ENCODE data around the gene MS4A10. TPM values are rescaled to one million over a fixed set of nuclear protein-coding genes. Genes with fewer than 3 reads are reported as not detected.

MS4A10 gene
- total RNA-seq, 1 experiment from 2014 or later, result not detected

GRCh38 chr11:60775420-60775961, 9.6 kb upstream of the MS4A10 start:
- Histone ChIP-seq H3K4me3 (ENCODE audit: low read length) (no peak overlapping the region), H2AFZ (ENCODE audit: low read length) (no peak overlapping the region), H3F3A (ENCODE audit: low read length, unreplicated experiment) (no peaks in the 10 kb centered on the region), H3K27ac (ENCODE audit: low read length) (no peak overlapping the region), H4K20me1 (ENCODE audit: low read length) (no peaks in the 10 kb centered on the region), H3K79me2 (ENCODE audit: low read length) (no peaks in the 10 kb centered on the region), H3K9me3 (ENCODE audit: low read length) (no peaks in the 10 kb centered on the region), H3K9me2 (replicated peaks; ENCODE audit: low read length) (no peaks in the 10 kb centered on the region), H3K4me1 (ENCODE audit: insufficient read depth, low read length) (peaks cover 11% of the 10 kb centered on the region), H3K36me3 (ENCODE audit: low read depth, low read length) (no peaks in the 10 kb centered on the region), H3K27me3 (ENCODE audit: low read length) (no peaks in the 10 kb centered on the region), H3K9ac (ENCODE audit: low read length) (no peak overlapping the region), H3K4me2 (ENCODE audit: low read length) (no peak overlapping the region; the same call in 1 of the 2 replicates)
- peak; percentile 87 for ATAC-seq
- ChIA-PET CTCF (interaction anchor here (0.8 to 1.8 kb wide), 5 partner anchors 13 to 355 kb away, joined by 6 to 13 read pairs (median 9); no protein-coding TSS in a partner anchor), POLR2A (ENCODE audit: unreplicated experiment) (no interaction called here)
- BruUV-seq (replicated peaks), result no TSS peak
- intact Hi-C loops (cut with micrococcal nuclease), result loop anchor here (1.0 to 5.0 kb wide), 6 partner anchors 56 to 412 kb away; no protein-coding TSS in a partner anchor
- no peak for TF ChIP-seq EZH2 (IDR thresholded peaks at IDR 0.05; ENCODE audit: low read length, unreplicated experiment)
- TF ChIP-seq, protein P1, sequence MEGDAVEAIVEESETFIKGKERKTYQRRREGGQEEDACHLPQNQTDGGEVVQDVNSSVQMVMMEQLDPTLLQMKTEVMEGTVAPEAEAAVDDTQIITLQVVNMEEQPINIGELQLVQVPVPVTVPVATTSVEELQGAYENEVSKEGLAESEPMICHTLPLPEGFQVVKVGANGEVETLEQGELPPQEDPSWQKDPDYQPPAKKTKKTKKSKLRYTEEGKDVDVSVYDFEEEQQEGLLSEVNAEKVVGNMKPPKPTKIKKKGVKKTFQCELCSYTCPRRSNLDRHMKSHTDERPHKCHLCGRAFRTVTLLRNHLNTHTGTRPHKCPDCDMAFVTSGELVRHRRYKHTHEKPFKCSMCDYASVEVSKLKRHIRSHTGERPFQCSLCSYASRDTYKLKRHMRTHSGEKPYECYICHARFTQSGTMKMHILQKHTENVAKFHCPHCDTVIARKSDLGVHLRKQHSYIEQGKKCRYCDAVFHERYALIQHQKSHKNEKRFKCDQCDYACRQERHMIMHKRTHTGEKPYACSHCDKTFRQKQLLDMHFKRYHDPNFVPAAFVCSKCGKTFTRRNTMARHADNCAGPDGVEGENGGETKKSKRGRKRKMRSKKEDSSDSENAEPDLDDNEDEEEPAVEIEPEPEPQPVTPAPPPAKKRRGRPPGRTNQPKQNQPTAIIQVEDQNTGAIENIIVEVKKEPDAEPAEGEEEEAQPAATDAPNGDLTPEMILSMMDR (conservative IDR thresholded peaks at IDR 0.05; ENCODE audit: low read depth, low read length), result peak; percentile 93
- DNase-seq, result peak; percentile 97

- no peaks in the 10 kb centered on the region for H4K20me1 ChIP-seq (ENCODE audit: low read length)
- H3K9me3 ChIP-seq (ENCODE audit: low read length), result no peaks in the 10 kb centered on the region
- peaks cover 11% of the 10 kb centered on the region for H3K4me1 ChIP-seq (ENCODE audit: insufficient read depth, low read length)
- no peaks in the 10 kb centered on the region for H3K36me3 ChIP-seq (ENCODE audit: low read depth, low read length)
- no peak overlapping the region for H3K9ac ChIP-seq (ENCODE audit: low read length)
- H3K79me2 ChIP-seq (ENCODE audit: low read length), result no peaks in the 10 kb centered on the region
- no peak overlapping the region for H3K4me3 ChIP-seq (ENCODE audit: low read length)
- ATAC-seq (no peak), DNase-seq (no peak)
- no peaks in the 10 kb centered on the region for H3F3A ChIP-seq (ENCODE audit: low read length, unreplicated experiment)
- ChIA-PET POLR2A (ENCODE audit: unreplicated experiment) (no interaction called here), CTCF (interaction anchor here (0.5 to 1.8 kb wide), 4 partner anchors 13 to 354 kb away, joined by 3 to 13 read pairs (median 10); no protein-coding TSS in a partner anchor)
- H3K9me2 ChIP-seq (replicated peaks; ENCODE audit: low read length), result no peaks in the 10 kb centered on the region
- no peak overlapping the region for H2AFZ ChIP-seq (ENCODE audit: low read length)
- no TSS peak for BruUV-seq (replicated peaks)
- no peaks in the 10 kb centered on the region for H3K27me3 ChIP-seq (ENCODE audit: low read length)
- intact Hi-C loops (cut with micrococcal nuclease), result loop anchor here (5.0 kb wide), 1 partner anchor 356 kb away; no protein-coding TSS in a partner anchor
- no peak overlapping the region for H3K4me2 ChIP-seq (ENCODE audit: low read length)
- TF ChIP-seq EZH2phosphoT487 (IDR thresholded peaks at IDR 0.05; ENCODE audit: borderline replicate concordance, low read length) (no peak), EZH2 (IDR thresholded peaks at IDR 0.05; ENCODE audit: low read length, unreplicated experiment) (no peak)
- TF ChIP-seq, protein P1 (conservative IDR thresholded peaks at IDR 0.05; ENCODE audit: low read depth, low read length), result no peak
- no peak overlapping the region for H3K27ac ChIP-seq (ENCODE audit: low read length)
These were observed 9.0 kb upstream of the MS4A10 start for GRCh38 chr11:60776167-60776566.

DNA sequence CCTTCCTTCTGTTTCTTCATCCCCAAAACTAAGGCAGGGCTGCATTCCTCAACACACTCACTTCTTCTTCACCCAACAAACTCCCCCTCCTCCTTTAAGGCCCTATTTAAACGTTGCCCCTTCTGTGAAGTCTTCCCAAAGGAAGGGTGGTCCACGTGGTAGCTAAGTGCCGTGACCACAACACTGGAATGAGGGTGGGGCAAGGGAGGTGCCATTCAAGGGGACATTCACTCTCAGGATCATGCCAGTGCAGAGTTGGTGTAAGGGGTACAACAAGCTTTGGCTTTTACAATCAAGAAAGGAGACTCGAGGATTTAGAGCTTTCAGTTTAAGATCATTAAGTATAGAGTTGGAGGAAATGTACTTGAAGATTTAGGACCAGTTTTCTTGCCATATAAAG, 8.0 kb upstream of the MS4A10 start:
- Histone ChIP-seq H3K9me2 (replicated peaks; ENCODE audit: low read length) (no peaks in the 10 kb centered on the region), H3K27me3 (ENCODE audit: low read length) (no peaks in the 10 kb centered on the region), H3K9me3 (ENCODE audit: low read length) (no peaks in the 10 kb centered on the region), H3K79me2 (ENCODE audit: low read length) (no peaks in the 10 kb centered on the region), H3K27ac (ENCODE audit: low read length) (peak overlapping the region; percentile 41), H3K4me3 (ENCODE audit: low read length) (no peak overlapping the region), H3K4me1 (ENCODE audit: insufficient read depth, low read length) (peaks cover 11% of the 10 kb centered on the region), H2AFZ (ENCODE audit: low read length) (peak overlapping the region; percentile 31), H3K4me2 (ENCODE audit: low read length) (peak overlapping the region; percentile 14; the same call in 1 of the 2 replicates), H3F3A (ENCODE audit: low read length, unreplicated experiment) (no peaks in the 10 kb centered on the region), H3K9ac (ENCODE audit: low read length) (peak overlapping the region; percentile 11; the same call in 1 of the 2 replicates), H4K20me1 (ENCODE audit: low read length) (no peaks in the 10 kb centered on the region), H3K36me3 (ENCODE audit: low read depth, low read length) (no peaks in the 10 kb centered on the region)
- intact Hi-C loops (cut with micrococcal nuclease), result loop anchor here (5.0 kb wide), 1 partner anchor 355 kb away; no protein-coding TSS in a partner anchor
- no TSS peak for BruUV-seq (replicated peaks)
- ChIA-PET CTCF (interaction anchor here (0.9 kb wide), 1 partner anchor 110 kb away, joined by 4 read pairs; no protein-coding TSS in a partner anchor), POLR2A (ENCODE audit: unreplicated experiment) (no interaction called here)
- no peak for TF ChIP-seq EZH2phosphoT487 (IDR thresholded peaks at IDR 0.05; ENCODE audit: borderline replicate concordance, low read length)
- no peak for TF ChIP-seq EZH2 (IDR thresholded peaks at IDR 0.05; ENCODE audit: low read length, unreplicated experiment)
- TF ChIP-seq, protein P1 (conservative IDR thresholded peaks at IDR 0.05; ENCODE audit: low read depth, low read length), result no peak
- DNase-seq (no peak), ATAC-seq (no peak)

Measured in PC-3 (cell line).